Activated T-helper 17 cell treated with anti-CD3 and anti-CD28 coated beads, Interleukin-2, amount 50 U/mL, for 72 hours (primary cell): ENCODE results near the gene ALOXE3. TPM values are rescaled to one million over a fixed set of nuclear protein-coding genes. Genes with fewer than 3 reads are reported as not detected.

Experiments
- total RNA-seq, 2 donors: library from RNA; stranded (reverse); gene quantifications; one replicate each; pipeline ENCODE4 v1.2.3, GENCODE V29; 2022

ALOXE3 gene
- total RNA-seq, 2 donors from 2014 or later: 0.13 to 1.3 TPM

Other genes with a start within 250 kb of the ALOXE3 start
- 100 to 1,000 TPM; 154 to 217 TPM for gene CHD3, start 229.7 kb downstream of the ALOXE3 start, total RNA-seq
- 10 to 100 TPM in 1 of 2 donors, 1 to 10 TPM in 1; 2.4 to 11.7 TPM for gene RNF227, start 202.2 kb downstream of the ALOXE3 start, total RNA-seq
- gene KCNAB3, start 188.7 kb downstream of the ALOXE3 start, total RNA-seq: 10 to 100 TPM in 1 of 2 donors, 1 to 10 TPM in 1; 8.6 to 11.9 TPM
- gene TRAPPC1, start 186.6 kb downstream of the ALOXE3 start, total RNA-seq: 100 to 1,000 TPM; 179 to 180 TPM
- gene CNTROB, start 186.3 kb downstream of the ALOXE3 start, total RNA-seq: 100 to 1,000 TPM in 1 of 2 donors, 10 to 100 TPM in 1; 74.0 to 152 TPM
- gene GUCY2D, start 115.9 kb downstream of the ALOXE3 start, total RNA-seq: under 1 TPM; 0.15 to 0.77 TPM
- gene ALOX15B, start 79.5 kb downstream of the ALOXE3 start, total RNA-seq: under 1 TPM in 1 of 2 donors, not detected in 1; 0.61 TPM
- gene ALOX12B, start 30.8 kb downstream of the ALOXE3 start, total RNA-seq: 1 to 10 TPM; 1.1 to 6.2 TPM
- gene HES7, start 5.6 kb upstream of the ALOXE3 start, total RNA-seq: 10 to 100 TPM in 1 of 2 donors, 1 to 10 TPM in 1; 2.9 to 10.0 TPM
- 100 to 1,000 TPM in 1 of 2 donors, 10 to 100 TPM in 1; 52.0 to 269 TPM for gene PER1, start 33.9 kb upstream of the ALOXE3 start, total RNA-seq
- gene VAMP2, start 44.4 kb upstream of the ALOXE3 start, total RNA-seq: 10 to 100 TPM; 41.7 to 66.2 TPM
- gene TMEM107, start 57.9 kb upstream of the ALOXE3 start, total RNA-seq: 10 to 100 TPM; 43.3 to 45.3 TPM
- gene BORCS6, start 71.7 kb upstream of the ALOXE3 start, total RNA-seq: 1 to 10 TPM; 4.7 to 7.0 TPM
- 100 to 1,000 TPM; 158 to 161 TPM for gene AURKB, start 92.1 kb upstream of the ALOXE3 start, total RNA-seq
- gene CTC1, start 129.5 kb upstream of the ALOXE3 start, total RNA-seq: 10 to 100 TPM; 53.8 to 80.4 TPM
- gene PFAS, start 130.8 kb upstream of the ALOXE3 start, total RNA-seq: 100 to 1,000 TPM in 1 of 2 donors, 10 to 100 TPM in 1; 53.9 to 143 TPM
- gene RANGRF, start 170.2 kb upstream of the ALOXE3 start, total RNA-seq: 10 to 100 TPM; 44.9 to 56.0 TPM
- 1 to 10 TPM; 3.6 to 4.3 TPM for gene SLC25A35, start 176.9 kb upstream of the ALOXE3 start, total RNA-seq
- gene ARHGEF15, start 191.7 kb upstream of the ALOXE3 start, total RNA-seq: not detected
- gene ODF4, start 221.3 kb upstream of the ALOXE3 start, total RNA-seq: not detected